Head of caudate nucleus (tissue), 42 donors: ENCODE results near the gene IGSF11.
A peak's percentile ranks its signal among the peaks of the same experiment; 100 is the strongest.
"Not testable (repeated sequence)": the region's sequence is repeated elsewhere in the genome, so short reads cannot be mapped to it uniquely, and the experiment has no call there.

ENCODE experiments used
- DNase-seq, 42 donors: peaks; one replicate each; pipeline versions ENCODE4 v3.0.0 to v3.0.0-alpha.2; 2020 to 2021; ENCODE audit warnings: mixed read lengths in 7 of 42
- intact Hi-C: fragments of 100-400 bp; cut with DNase I; formaldehyde crosslinking; loops from one replicate; pipeline ENCODE4 v1.15.0; 2022

Gene IGSF11

GRCh38 chr3:118997190-118997589, 37.5 kb downstream of the IGSF11 start:
- intact Hi-C loops, result no loop called here
- DNase-seq, result no peak

- DNase-seq, result peak in 29 of 42 donors; percentile 33 to 92 (median 73)
- intact Hi-C loops, result loop anchor here (5.0 kb wide), 1 partner anchor 41 kb away; the partner anchor contains the start of gene IGSF11
Measured at GRCh38 chr3:118991775-118992174, 42.9 kb downstream of the IGSF11 start.

GRCh38 chr3:118990823-118991560, 43.7 kb downstream of the IGSF11 start:
- intact Hi-C loops, result loop anchor here (5.0 kb wide), 1 partner anchor 41 kb away; the partner anchor contains the start of gene IGSF11
- DNase-seq, result no peak

- DNase-seq, result no peak
- intact Hi-C loops, result loop anchor here (5.0 kb wide), 1 partner anchor 106 kb away; no protein-coding TSS in a partner anchor
Measured at GRCh38 chr3:118988198-118989130, 46.2 kb downstream of the IGSF11 start.

- intact Hi-C loops, result loop anchor here (5.0 kb wide), 1 partner anchor 105 kb away; no protein-coding TSS in a partner anchor
- peak; percentile 60 to 98 (median 88) for DNase-seq
Measured at GRCh38 chr3:118987477-118987876, 47.2 kb downstream of the IGSF11 start.

- no peak for DNase-seq
- intact Hi-C loops, result loop anchor here (5.0 kb wide), 1 partner anchor 104 kb away; no protein-coding TSS in a partner anchor
Measured at GRCh38 chr3:118986734-118987133, 47.9 kb downstream of the IGSF11 start.

- intact Hi-C loops, result loop anchor here (5.0 kb wide), 1 partner anchor 102 kb away; no protein-coding TSS in a partner anchor
- no peak for DNase-seq
Measured at GRCh38 chr3:118984699-118985098, 49.9 kb downstream of the IGSF11 start.

- intact Hi-C loops, result no loop called here
- DNase-seq, result no peak
Measured at GRCh38 chr3:118981494-118982134, 53.0 kb downstream of the IGSF11 start.

- intact Hi-C loops, result no loop called here
- DNase-seq, result no peak
Measured at GRCh38 chr3:118980832-118981231, 53.8 kb downstream of the IGSF11 start.

GRCh38 chr3:118978393-118978758, 56.3 kb downstream of the IGSF11 start:
- intact Hi-C loops, result no loop called here
- no peak for DNase-seq

- DNase-seq, result no peak
Measured at GRCh38 chr3:118977671-118978392, 56.8 kb downstream of the IGSF11 start.

GRCh38 chr3:118977118-118977517, 57.5 kb downstream of the IGSF11 start:
- DNase-seq, result no peak

More at GRCh38 chr3:118977671-118978392, 56.8 kb downstream of the IGSF11 start:
- intact Hi-C loops, result no loop called here

GRCh38 chr3:118975476-118975875, 59.2 kb downstream of the IGSF11 start:
- intact Hi-C loops, DNase-seq: not testable (repeated sequence)

More at GRCh38 chr3:118977118-118977517, 57.5 kb downstream of the IGSF11 start:
- intact Hi-C loops, result no loop called here

GRCh38 chr3:118974356-118975097, 60.1 kb downstream of the IGSF11 start:
- intact Hi-C loops, result no loop called here
- DNase-seq, result no peak

- intact Hi-C loops, result no loop called here
- peak in 41 of 42 donors; percentile 43 to 87 (median 69) for DNase-seq
Measured at GRCh38 chr3:118973050-118973449, 61.6 kb downstream of the IGSF11 start.

GRCh38 chr3:118970819-118971218, 63.8 kb downstream of the IGSF11 start:
- peak in 24 of 42 donors; percentile 14 to 78 (median 42) for DNase-seq
- intact Hi-C loops, result no loop called here

GRCh38 chr3:118968640-118969039, 66.0 kb downstream of the IGSF11 start:
- DNase-seq, result peak in 8 of 42 donors; percentile 19 to 78 (median 54)
- intact Hi-C loops, result no loop called here

- DNase-seq, result no peak
- intact Hi-C loops, result no loop called here
Measured at GRCh38 chr3:118968111-118968510, 66.5 kb downstream of the IGSF11 start.
